Uterus (tissue), 2 donors: Measurements from ENCODE around the gene CATSPERE.

Source experiments
- POLR2A ChIP-seq, 2 donors: fragments of 450-650 bp; IDR thresholded peaks; one replicate each; pipeline ENCODE4 v1.6.1; 2016; ENCODE audit warnings: antibody characterized with exemption in 2 of 2, mild to moderate bottlenecking in 1 of 2, moderate library complexity in 1 of 2
- TF ChIP-seq, protein P1 (sequence below), 4 experiments: fragments of 200-600 bp in 2 of 4; fragments of 450-650 bp in 2 of 4; sonication (generic) in 2 of 4; IDR thresholded peaks; one replicate each; pipeline ENCODE4 v1.5.1; 2016 to 2019; ENCODE audit warnings: antibody characterized with exemption in 4 of 4, mild to moderate bottlenecking in 2 of 4, moderate library complexity in 1 of 4

DNA sequence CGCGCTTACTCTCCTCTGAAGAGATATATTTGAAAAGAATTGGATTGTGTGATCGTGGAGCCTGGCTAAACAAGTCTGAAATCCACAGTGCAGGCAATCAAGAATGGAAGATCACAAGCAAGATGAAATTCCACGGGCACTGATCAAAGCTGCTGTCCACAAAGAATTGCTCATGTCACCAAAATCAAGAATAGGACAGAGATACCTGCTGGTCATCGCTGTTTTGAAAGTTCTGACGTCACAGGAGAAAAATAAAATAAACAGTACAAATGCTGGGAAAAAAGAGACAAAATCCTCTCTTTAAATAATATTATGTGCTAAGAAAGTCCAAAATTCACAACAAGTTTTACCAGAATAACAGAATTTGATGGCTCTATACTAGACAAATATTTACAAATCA, 179.8 kb downstream of the CATSPERE start:
- no peak for TF ChIP-seq POLR2A (IDR thresholded peaks at IDR 0.05)
- TF ChIP-seq, protein P1, sequence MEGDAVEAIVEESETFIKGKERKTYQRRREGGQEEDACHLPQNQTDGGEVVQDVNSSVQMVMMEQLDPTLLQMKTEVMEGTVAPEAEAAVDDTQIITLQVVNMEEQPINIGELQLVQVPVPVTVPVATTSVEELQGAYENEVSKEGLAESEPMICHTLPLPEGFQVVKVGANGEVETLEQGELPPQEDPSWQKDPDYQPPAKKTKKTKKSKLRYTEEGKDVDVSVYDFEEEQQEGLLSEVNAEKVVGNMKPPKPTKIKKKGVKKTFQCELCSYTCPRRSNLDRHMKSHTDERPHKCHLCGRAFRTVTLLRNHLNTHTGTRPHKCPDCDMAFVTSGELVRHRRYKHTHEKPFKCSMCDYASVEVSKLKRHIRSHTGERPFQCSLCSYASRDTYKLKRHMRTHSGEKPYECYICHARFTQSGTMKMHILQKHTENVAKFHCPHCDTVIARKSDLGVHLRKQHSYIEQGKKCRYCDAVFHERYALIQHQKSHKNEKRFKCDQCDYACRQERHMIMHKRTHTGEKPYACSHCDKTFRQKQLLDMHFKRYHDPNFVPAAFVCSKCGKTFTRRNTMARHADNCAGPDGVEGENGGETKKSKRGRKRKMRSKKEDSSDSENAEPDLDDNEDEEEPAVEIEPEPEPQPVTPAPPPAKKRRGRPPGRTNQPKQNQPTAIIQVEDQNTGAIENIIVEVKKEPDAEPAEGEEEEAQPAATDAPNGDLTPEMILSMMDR (IDR thresholded peaks at IDR 0.05): no peak
